GM21526 (cell line): Measurements from ENCODE around the gene KRT74.

Experiments used
- ATAC-seq: cut with Tn5 transposase; IDR thresholded peaks from one replicate; pipeline ENCODE4 v1.9.1; 2021; ENCODE audit warnings: moderate library complexity; ENCODE audit not compliant: unreplicated experiment, low FRiP score

KRT74 gene

GRCh38 chr12:52524241-52524897 lies 49.3 kb downstream of the KRT74 start:
- no peak for ATAC-seq

- no peak for ATAC-seq
Measured at GRCh38 chr12:52523824-52524223, 49.8 kb downstream of the KRT74 start.

GRCh38 chr12:52522346-52523011 lies 51.2 kb downstream of the KRT74 start:
- ATAC-seq: no peak

DNA sequence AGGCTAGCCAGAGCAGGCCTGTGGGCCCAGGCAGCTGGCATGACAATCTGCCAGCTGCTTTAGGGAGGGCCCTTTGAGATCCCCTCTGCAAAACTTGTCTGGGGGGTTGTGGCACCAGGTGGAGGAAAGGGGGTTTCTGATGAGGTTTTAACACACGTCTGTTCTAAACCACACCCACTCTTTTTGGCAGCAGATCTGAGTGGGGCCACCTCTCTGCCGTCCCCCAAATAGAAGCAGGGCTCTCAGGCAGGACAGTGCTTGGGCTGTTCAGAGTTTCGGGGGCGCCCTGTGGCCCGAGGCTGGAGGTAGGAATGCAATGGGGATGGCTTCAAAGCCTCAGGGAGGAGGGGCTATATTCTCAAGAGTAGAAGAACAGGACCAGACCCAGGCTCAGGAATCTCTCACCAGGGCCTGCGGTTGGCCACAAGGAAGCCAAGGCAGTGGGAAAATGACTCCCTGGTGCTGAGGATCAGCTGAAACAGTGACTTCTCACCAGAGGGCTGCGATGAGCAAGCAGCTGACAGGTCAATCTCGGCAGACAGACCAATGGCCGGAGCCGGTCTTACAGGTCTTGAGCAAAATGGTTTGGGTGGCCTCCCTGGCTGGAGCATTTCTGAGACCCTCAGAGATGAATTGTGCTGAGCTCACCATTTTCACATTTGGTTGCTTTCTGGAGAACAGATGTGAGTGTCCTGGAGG lies 51.9 kb downstream of the KRT74 start:
- no peak for ATAC-seq

DNA sequence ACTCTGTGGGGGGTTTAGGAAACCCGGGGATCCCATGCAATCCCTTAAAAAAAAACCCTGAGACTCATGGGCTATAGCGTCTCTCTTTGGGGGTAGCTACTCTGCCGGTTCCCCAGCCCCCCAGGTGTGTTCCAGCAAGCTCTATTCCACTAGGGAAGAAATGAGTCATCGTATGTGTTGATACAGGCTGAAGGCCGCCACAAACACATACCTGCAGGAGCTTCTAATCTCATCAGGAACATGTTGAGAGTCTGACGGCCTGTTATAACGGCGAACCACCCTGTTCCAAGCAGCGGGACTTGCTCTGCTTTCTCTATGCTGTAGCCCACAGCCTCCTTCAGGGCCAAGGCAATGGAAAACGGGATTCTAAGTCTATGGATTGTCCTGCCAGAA lies 52.5 kb downstream of the KRT74 start:
- ATAC-seq: no peak

DNA sequence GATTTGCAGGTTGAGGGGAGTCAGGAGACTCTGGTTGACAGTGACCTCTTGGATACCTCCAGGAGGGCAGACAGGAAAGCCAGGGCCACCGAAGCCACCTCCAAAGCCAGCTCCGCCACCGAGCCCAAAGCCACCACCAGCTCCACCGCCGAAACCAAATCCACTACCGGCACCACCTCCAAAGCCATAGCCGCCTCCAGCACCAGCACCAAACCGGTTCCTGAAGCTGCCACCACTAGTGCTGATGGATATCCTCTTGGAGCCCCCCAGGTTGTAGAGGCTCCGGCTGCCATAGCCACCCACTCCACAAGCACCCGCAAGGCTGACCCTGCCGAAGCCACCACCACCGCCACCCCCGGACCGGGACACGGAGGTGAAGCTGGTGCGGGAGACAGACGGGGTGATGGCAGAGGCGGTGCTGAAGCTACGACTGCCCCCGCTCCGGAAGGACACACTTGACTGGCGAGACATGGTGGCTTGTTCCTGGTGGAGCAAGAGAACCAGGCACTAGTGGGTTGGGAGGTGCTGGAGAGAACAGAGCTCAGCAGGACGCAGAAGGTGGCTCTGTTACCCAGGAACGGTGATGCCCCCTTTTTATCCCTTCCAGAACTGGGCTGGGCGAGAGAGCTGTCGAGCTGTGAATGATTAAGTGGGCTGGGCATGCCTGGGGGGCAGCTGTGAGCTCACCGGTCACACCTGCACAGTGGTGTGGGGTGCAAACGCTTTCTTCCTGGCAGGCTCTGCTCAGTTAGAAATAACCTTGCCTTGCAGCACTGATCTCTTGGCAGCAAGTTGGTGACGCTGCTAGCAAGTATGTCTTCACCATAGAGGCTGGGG lies 53.6 kb downstream of the KRT74 start, which contains the start of gene KRT5:
Gene KRT5, minus strand, starts transcription at position 569 of the 837 bp plus-strand sequence. Its CDS starts 98 bp downstream, at position 471.
- ATAC-seq: no peak

- ATAC-seq: no peak
Measured at GRCh38 chr12:52519387-52519703, 54.3 kb downstream of the KRT74 start.

- ATAC-seq: no peak
Measured at GRCh38 chr12:52518574-52519386, 54.9 kb downstream of the KRT74 start.

GRCh38 chr12:52517888-52518287 lies 55.8 kb downstream of the KRT74 start:
- ATAC-seq: no peak

DNA sequence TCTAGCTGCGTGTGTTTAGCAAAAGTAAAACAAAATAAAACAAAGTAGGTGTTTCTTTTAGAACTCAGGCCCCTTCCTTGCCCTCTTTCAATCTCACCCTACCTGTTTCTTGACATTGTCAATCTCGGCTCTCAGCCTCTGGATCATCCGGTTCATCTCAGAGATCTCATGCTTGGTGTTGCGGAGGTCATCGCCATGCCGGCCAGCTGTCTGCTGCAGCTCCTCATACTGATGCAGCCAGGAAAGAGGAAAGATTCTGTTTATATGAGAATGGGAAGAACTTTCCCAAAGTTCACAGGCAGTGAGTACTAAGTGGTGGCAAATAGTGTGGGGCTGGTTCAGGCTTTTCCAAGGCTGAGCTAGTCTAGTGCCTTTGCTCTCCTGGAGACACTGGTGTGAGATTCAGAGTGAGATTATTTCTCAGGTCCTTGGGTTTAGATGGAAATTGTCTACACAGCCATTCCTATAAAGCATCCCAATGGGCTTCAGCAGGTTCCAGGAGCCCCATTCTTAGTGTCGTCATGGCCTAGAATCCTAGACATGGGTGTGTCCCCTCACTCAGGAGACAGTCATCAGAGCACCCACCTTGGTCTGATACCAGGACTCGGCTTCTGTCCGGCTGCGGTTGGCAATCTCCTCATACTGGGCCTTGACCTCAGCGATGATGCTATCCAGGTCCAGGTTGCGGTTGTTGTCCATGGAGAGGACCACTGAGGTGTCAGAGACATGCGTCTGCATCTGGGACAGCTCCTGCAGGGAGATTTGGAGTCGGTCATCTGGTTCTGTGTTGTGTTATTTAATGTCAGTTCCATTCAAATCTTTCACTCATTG lies 56.4 kb downstream of the KRT74 start:
- no peak for ATAC-seq

DNA sequence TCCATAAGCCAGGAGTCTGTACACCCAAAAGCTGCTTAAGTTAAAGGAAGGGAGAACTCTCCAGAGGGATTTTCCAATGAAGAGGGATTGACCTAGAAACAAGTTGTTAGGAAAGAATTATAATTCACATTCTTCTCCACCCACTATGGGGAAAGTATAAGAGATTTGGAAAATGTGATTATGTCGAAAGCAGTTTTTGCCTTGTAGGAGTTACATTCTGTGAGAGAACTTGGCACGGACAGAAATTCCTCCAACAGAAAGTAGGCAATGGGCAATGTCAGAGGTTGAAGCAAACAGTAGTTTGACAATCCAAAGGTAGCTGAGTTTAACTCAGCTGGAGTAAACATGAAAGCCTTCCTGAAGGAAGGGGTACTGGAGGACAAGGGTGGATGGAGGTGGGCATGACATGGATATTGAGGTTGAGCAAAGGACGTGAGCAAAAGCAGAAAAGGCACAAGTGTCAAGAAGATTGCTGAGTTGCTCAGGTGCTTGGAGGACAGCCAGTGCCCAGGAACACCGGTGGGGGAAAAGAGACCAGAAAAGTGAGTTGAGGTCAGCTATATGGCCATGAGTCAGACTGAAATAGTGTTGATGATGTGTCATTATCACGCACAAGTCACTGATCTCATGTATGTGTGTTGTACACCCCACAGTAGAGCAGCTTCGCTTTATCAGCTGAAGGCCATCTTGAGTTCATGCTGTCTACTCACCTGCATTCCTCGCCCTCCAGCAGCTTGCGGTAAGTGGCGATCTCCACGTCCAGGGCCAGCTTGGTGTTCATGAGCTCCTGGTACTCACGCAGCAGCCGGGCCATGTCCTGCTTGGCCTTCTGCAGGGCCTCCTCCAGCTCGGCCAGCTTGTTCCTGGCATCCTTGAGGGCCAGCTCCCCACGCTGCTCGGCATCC lies 57.5 kb downstream of the KRT74 start:
- ATAC-seq: no peak
